Mesendoderm (in vitro differentiated cells): ENCODE results near the gene DOCK9.

ENCODE experiments used
- DNase-seq: peaks from one replicate; pipeline ENCODE4 v3.0.0; 2013
- H2AK5ac ChIP-seq: 2 replicates; pipeline ENCODE4 v1.6.1; 2013; ENCODE audit warnings: low read length, inconsistent platforms
- H2BK120ac ChIP-seq: 2 replicates; pipeline ENCODE4 v1.6.1; 2013; ENCODE audit warnings: low read depth, mild to moderate bottlenecking, low read length, moderate library complexity, mixed read lengths
- H2BK15ac ChIP-seq: replicated peaks from 2 replicates; pipeline ENCODE4 v1.6.1; 2013; ENCODE audit warnings: low read depth, mild to moderate bottlenecking, moderate library complexity
- H2BK5ac ChIP-seq: 2 replicates; pipeline ENCODE4 v1.6.1; 2013; ENCODE audit warnings: low read length, inconsistent platforms
- H3K18ac ChIP-seq: 2 replicates; pipeline ENCODE4 v1.6.1; 2013; ENCODE audit warnings: mild to moderate bottlenecking, low read length, mixed read lengths
- H3K23ac ChIP-seq: one replicate; pipeline ENCODE4 v1.6.1; 2013; ENCODE audit warnings: low read length
- H3K27ac ChIP-seq: 2 replicates; pipeline ENCODE4 v1.5.1; 2013; ENCODE audit warnings: low read depth, mild to moderate bottlenecking, inconsistent platforms, low read length, moderate library complexity
- H3K27me3 ChIP-seq: 2 replicates; pipeline ENCODE4 v1.6.1; 2013; ENCODE audit warnings: low read length, control low read depth, mild to moderate bottlenecking, inconsistent platforms; ENCODE audit not compliant: insufficient read depth, poor library complexity
- H3K36me3 ChIP-seq: 2 replicates; pipeline ENCODE4 v1.6.1; 2013; ENCODE audit warnings: low read length, inconsistent platforms; ENCODE audit not compliant: control insufficient read depth, insufficient read depth
- H3K4ac ChIP-seq: one replicate; pipeline ENCODE4 v1.6.1; 2013; ENCODE audit warnings: low read depth, mild to moderate bottlenecking, low read length, moderate library complexity
- H3K4me1 ChIP-seq: 2 replicates; pipeline ENCODE4 v1.6.1; 2013; ENCODE audit warnings: low read depth, low read length, inconsistent platforms; ENCODE audit not compliant: control insufficient read depth
- H3K4me2 ChIP-seq: 2 replicates; pipeline ENCODE4 v1.6.1; 2013; ENCODE audit warnings: low read length
- H3K4me3 ChIP-seq: 2 replicates; pipeline ENCODE4 v1.5.1; 2013; ENCODE audit warnings: mild to moderate bottlenecking, low read length
- H3K56ac ChIP-seq: one replicate; pipeline ENCODE4 v1.6.1; 2013; ENCODE audit warnings: low read length
- H3K79me1 ChIP-seq: 2 replicates; pipeline ENCODE4 v1.6.1; 2013; ENCODE audit warnings: low read length, inconsistent platforms
- H3K79me2 ChIP-seq: 2 replicates; pipeline ENCODE4 v1.6.1; 2013; ENCODE audit warnings: mild to moderate bottlenecking, low read length; ENCODE audit not compliant: control insufficient read depth, insufficient read depth
- H3K9ac ChIP-seq: 2 replicates; pipeline ENCODE4 v1.6.1; 2013; ENCODE audit warnings: low read length, inconsistent platforms
- H4K5ac ChIP-seq: one replicate; pipeline ENCODE4 v1.6.1; 2013; ENCODE audit warnings: low read length
- H4K8ac ChIP-seq: one replicate; pipeline ENCODE4 v1.6.1; 2013; ENCODE audit warnings: low read depth, mild to moderate bottlenecking, control low read depth, low read length, moderate library complexity
- WGBS: extraction: QIAGEN DNeasy Blood & Tissue Kit; methylation state at CpG from one replicate; pipeline ENCODE4 v1.1.7; 2013; ENCODE audit warnings: low lambda C conversion rate, missing lambda C conversion rate; ENCODE audit not compliant: insufficient coverage; ENCODE audit errors: extremely low coverage; 5-methylcytosine and 5-hydroxymethylcytosine counted together

The DOCK9 gene

GRCh38 chr13:98988277-98988676 lies 10.4 kb upstream of the DOCK9 start:
- Histone ChIP-seq H2BK5ac (no peak overlapping the region), H2BK120ac (no peak overlapping the region), H3K4me2 (no peak overlapping the region), H3K27ac (no peak overlapping the region), H3K79me2 (no peaks in the 10 kb centered on the region), H3K9ac (no peak overlapping the region), H3K36me3 (no peaks in the 10 kb centered on the region), H3K56ac (no peak overlapping the region), H3K18ac (no peak overlapping the region), H3K27me3 (no peaks in the 10 kb centered on the region), H2AK5ac (no peak overlapping the region), H3K23ac (no peak overlapping the region), H3K4me1 (no peaks in the 10 kb centered on the region), H3K4me3 (no peak overlapping the region), H3K79me1 (no peaks in the 10 kb centered on the region), H4K8ac (no peak overlapping the region), H4K5ac (no peak overlapping the region), H3K4ac (no peak overlapping the region), H2BK15ac (no peak overlapping the region)
- no CpG with 5 or more reads among the region's 5 CpGs for WGBS
- no peak for DNase-seq

GRCh38 chr13:98987275-98987674 lies 9.4 kb upstream of the DOCK9 start:
- Histone ChIP-seq H2BK120ac (no peak overlapping the region), H3K18ac (no peak overlapping the region), H3K56ac (no peak overlapping the region), H2BK5ac (no peak overlapping the region), H3K4me1 (no peaks in the 10 kb centered on the region), H3K4me2 (no peak overlapping the region), H3K9ac (no peak overlapping the region), H2BK15ac (no peak overlapping the region), H3K4me3 (no peak overlapping the region), H3K79me2 (no peaks in the 10 kb centered on the region), H3K27me3 (no peaks in the 10 kb centered on the region), H2AK5ac (no peak overlapping the region), H3K27ac (no peak overlapping the region), H3K4ac (no peak overlapping the region), H3K23ac (no peak overlapping the region), H4K8ac (no peak overlapping the region), H3K36me3 (no peaks in the 10 kb centered on the region), H4K5ac (no peak overlapping the region), H3K79me1 (no peaks in the 10 kb centered on the region)
- no peak for DNase-seq
- no CpG with 5 or more reads among the region's 6 CpGs for WGBS

- no CpG with 5 or more reads among the region's 8 CpGs for WGBS
- H3K18ac ChIP-seq = no peak overlapping the region
These were observed 8.5 kb upstream of the DOCK9 start for GRCh38 chr13:98986226-98986846.

GRCh38 chr13:98985591-98985990 lies 7.7 kb upstream of the DOCK9 start:
- no peak overlapping the region for H4K8ac ChIP-seq
- no peak overlapping the region for H3K4me2 ChIP-seq
- H2BK5ac ChIP-seq = no peak overlapping the region
- no CpG with 5 or more reads among the region's 6 CpGs for WGBS
- H3K4ac ChIP-seq = no peak overlapping the region
- no peak overlapping the region for H3K23ac ChIP-seq
- no peak overlapping the region for H3K4me3 ChIP-seq
- no peak overlapping the region for H2BK15ac ChIP-seq
- H3K79me2 ChIP-seq = no peaks in the 10 kb centered on the region
- no peak overlapping the region for H2BK120ac ChIP-seq
- DNase-seq = no peak
- H2AK5ac ChIP-seq = no peak overlapping the region
- no peak overlapping the region for H3K56ac ChIP-seq
- no peak overlapping the region for H3K18ac ChIP-seq
- no peak overlapping the region for H3K9ac ChIP-seq
- H3K27ac ChIP-seq = no peak overlapping the region
- H3K4me1 ChIP-seq = no peaks in the 10 kb centered on the region
- H4K5ac ChIP-seq = no peak overlapping the region
- H3K79me1 ChIP-seq = no peaks in the 10 kb centered on the region
- H3K27me3 ChIP-seq = no peaks in the 10 kb centered on the region
- H3K36me3 ChIP-seq = no peaks in the 10 kb centered on the region

More at GRCh38 chr13:98986226-98986846, 8.5 kb upstream of the DOCK9 start:
- Histone ChIP-seq H3K79me1 (no peaks in the 10 kb centered on the region), H4K8ac (no peak overlapping the region), H4K5ac (no peak overlapping the region), H3K4ac (no peak overlapping the region), H3K27ac (no peak overlapping the region), H3K79me2 (no peaks in the 10 kb centered on the region), H3K27me3 (no peaks in the 10 kb centered on the region), H3K9ac (no peak overlapping the region), H3K4me3 (no peak overlapping the region), H2BK5ac (no peak overlapping the region), H3K23ac (no peak overlapping the region), H2AK5ac (no peak overlapping the region), H2BK120ac (no peak overlapping the region), H3K36me3 (no peaks in the 10 kb centered on the region), H3K56ac (no peak overlapping the region), H2BK15ac (no peak overlapping the region), H3K4me1 (no peaks in the 10 kb centered on the region), H3K4me2 (no peak overlapping the region)
- DNase-seq = no peak

GRCh38 chr13:98984983-98985382 lies 7.1 kb upstream of the DOCK9 start:
- Histone ChIP-seq H2BK15ac (peak overlapping the region; percentile 28), H3K9ac (no peak overlapping the region), H3K4me3 (no peak overlapping the region), H3K27ac (no peak overlapping the region), H3K79me2 (no peaks in the 10 kb centered on the region), H3K36me3 (no peaks in the 10 kb centered on the region), H3K4ac (no peak overlapping the region), H3K56ac (no peak overlapping the region), H2BK5ac (no peak overlapping the region), H3K18ac (no peak overlapping the region), H3K4me2 (no peak overlapping the region), H3K4me1 (no peaks in the 10 kb centered on the region), H2AK5ac (no peak overlapping the region), H4K8ac (no peak overlapping the region), H4K5ac (no peak overlapping the region), H2BK120ac (no peak overlapping the region), H3K27me3 (no peaks in the 10 kb centered on the region), H3K79me1 (no peaks in the 10 kb centered on the region), H3K23ac (no peak overlapping the region)
- no peak for DNase-seq
- no CpG with 5 or more reads among the region's 4 CpGs for WGBS

GRCh38 chr13:98984118-98984517 lies 6.3 kb upstream of the DOCK9 start:
- no peak overlapping the region for H4K8ac ChIP-seq
- no peak overlapping the region for H3K56ac ChIP-seq
- no peak overlapping the region for H3K27ac ChIP-seq
- no peak overlapping the region for H2AK5ac ChIP-seq
- H3K4me3 ChIP-seq = no peak overlapping the region
- H3K18ac ChIP-seq = no peak overlapping the region
- H3K9ac ChIP-seq = no peak overlapping the region
- DNase-seq = no peak
- H3K36me3 ChIP-seq = no peaks in the 10 kb centered on the region
- no CpG with 5 or more reads among the region's 2 CpGs for WGBS
- peak overlapping the region; percentile 65 for H2BK120ac ChIP-seq
- H2BK15ac ChIP-seq = no peak overlapping the region
- no peak overlapping the region for H3K23ac ChIP-seq
- H3K4me2 ChIP-seq = no peak overlapping the region
- no peaks in the 10 kb centered on the region for H3K79me1 ChIP-seq
- H3K27me3 ChIP-seq = no peaks in the 10 kb centered on the region
- no peak overlapping the region for H4K5ac ChIP-seq
- no peak overlapping the region for H2BK5ac ChIP-seq
- H3K4ac ChIP-seq = no peak overlapping the region
- no peaks in the 10 kb centered on the region for H3K79me2 ChIP-seq
- no peaks in the 10 kb centered on the region for H3K4me1 ChIP-seq
